ACHN (cell line): ENCODE data around the gene TEX2.
"Not testable (repeated sequence)": the region's sequence is repeated elsewhere in the genome, so short reads cannot be mapped to it uniquely, and the experiment has no call there.

Experiments
- DNase-seq: peaks from one replicate; pipeline ENCODE4 v3.0.0-alpha.2; 2015
- in situ Hi-C: cut with HindIII; loops from 2 replicates; pipeline ENCODE4 v1.10.0; 2017; ENCODE audit warnings: low sequenced_read_pairs, low pct_ligation_motif_present, low pct_unique_long_range_greater_than_20kb

TEX2 gene

GRCh38 chr17:64223931-64224629 is 39.0 kb downstream of the TEX2 start:
- DNase-seq = no peak
- in situ Hi-C loops = no loop called here

DNA sequence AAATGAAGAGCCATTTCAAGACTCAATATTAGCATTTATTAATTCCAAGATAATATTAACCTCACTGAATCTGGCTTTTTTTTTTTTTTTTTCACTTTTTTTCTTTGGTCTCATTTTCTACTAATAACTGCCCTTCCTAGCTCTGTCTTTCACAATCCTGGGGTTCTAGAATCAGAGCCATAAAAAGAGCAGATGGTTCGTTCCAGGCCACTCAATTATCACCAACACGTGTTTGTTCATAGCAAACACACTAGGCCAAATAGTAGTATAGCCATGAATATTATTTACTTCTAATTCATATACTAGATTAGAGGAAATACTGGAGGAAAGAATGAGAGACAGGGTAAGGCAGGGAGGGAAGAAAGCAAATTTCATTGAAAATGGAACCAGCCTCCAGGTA is 39.8 kb downstream of the TEX2 start:
- in situ Hi-C loops = no loop called here

GRCh38 chr17:64221679-64222078 is 41.4 kb downstream of the TEX2 start:
- DNase-seq = no peak
- in situ Hi-C loops = no loop called here

More for the DNA sequence above, 39.8 kb downstream of the TEX2 start:
- DNase-seq = no peak

GRCh38 chr17:64220604-64221003 is 42.5 kb downstream of the TEX2 start:
- in situ Hi-C loops, DNase-seq: not testable (repeated sequence)

GRCh38 chr17:64219571-64219970 is 43.5 kb downstream of the TEX2 start:
- in situ Hi-C loops = no loop called here
- no peak for DNase-seq

- DNase-seq = no peak
- in situ Hi-C loops = no loop called here
Observed at GRCh38 chr17:64218066-64218465, 45.0 kb downstream of the TEX2 start.

DNA sequence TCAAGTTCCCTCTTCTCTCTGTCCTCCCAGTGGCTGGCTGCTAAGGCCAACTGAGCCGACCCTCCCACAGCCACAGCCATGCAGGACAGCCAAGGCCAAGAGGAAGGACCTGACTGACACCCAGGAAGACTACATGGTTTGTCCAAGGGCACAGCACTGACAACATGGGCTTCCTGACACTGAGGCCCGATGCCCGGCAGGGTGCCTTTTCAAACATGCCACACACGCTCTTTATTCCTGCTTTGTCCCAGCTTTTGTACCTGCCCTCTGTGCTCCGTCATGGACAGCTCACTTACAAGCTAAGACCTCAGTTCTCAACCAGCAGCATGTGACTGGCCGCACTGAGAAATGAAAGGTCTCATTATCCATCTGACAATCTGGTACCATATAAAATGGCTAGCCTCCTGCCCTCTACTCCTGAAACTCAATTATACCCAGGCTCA is 45.8 kb downstream of the TEX2 start:
- DNase-seq = no peak

DNA sequence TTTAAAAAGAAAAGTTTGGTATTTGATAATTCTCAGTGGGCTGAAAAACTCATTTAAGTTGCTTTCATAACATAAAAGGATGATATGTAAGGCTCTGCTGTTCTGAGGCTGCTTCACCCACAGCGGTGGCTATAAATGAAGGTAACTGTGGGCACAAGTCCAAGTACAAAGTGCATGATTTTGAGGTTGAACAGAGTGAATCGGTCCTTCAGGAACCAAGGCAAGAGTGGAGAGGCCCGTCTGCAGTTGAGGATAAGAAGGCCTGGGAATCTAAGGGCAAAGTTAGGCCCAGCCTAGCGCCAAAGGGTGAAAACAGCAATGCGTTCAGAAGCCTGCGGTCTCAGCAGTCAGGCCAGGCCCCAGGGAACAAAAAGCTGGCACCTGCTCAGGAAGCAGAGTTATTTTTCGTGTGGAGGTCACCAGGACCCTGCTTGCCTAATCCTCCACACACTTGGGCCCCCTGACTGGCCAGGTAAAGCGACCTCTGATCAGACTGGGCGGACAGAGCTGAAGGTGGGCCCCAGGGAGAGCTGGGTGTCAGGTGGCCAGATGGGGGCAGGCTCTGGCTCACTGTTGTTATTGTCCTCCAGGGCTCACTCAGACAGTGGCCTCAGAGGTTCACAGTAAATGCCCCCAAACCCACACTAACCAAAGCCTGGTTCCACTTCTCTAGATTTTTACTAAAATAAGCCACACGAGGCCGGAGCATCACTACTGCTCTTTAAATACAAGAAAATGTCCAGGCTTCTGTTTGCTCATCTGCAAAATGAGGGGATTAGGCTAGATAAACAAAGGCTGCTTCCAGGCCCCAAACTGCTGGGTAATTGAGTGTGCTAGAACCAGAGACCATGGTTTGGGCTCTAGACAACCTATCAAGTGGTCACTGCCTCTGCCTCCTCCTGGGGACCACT is 46.5 kb downstream of the TEX2 start:
- DNase-seq = no peak

More for the DNA sequence above, 45.8 kb downstream of the TEX2 start:
- in situ Hi-C loops = no loop called here

DNA sequence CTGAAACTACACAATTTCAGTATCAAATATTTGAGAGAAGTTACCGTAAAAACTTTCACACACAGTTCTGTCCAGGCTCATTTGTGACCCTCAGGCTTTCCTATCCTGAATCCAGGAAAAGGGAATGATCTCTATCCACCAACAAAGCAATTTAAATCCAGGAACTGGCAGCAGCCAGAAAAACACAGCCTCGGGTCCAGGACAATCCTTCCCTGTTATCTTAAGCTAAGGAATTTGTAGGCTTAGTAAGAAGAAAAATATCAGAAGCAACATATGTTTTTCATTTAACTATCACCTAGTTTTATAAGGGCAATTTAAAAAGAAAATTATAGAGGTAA is 47.1 kb downstream of the TEX2 start:
- no peak for DNase-seq
- in situ Hi-C loops = no loop called here

More for the DNA sequence above, 46.5 kb downstream of the TEX2 start:
- in situ Hi-C loops = no loop called here

DNA sequence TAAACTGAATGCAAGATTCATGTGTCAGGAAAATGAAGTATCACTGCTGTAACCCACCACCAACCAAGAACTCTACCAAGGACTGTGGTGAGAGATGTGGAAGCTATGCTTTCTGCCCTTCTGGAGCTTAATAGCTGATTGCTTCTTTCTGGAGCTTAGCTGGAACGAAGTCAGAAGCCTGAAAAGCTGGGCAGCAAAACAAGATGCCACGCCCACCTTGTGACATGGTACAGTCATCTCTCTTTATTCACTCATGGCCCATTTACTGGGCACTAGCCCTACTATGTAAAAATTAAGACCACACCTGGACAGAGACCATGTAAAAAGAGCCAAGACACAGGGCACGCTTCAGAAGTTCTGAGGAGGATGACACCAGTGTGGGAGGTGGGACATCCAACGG is 48.1 kb downstream of the TEX2 start:
- in situ Hi-C loops = no loop called here
- no peak for DNase-seq

- DNase-seq = peak; percentile 42
- in situ Hi-C loops = no loop called here
Observed at GRCh38 chr17:64213995-64214811, 48.9 kb downstream of the TEX2 start.

GRCh38 chr17:64212122-64212521 is 50.9 kb downstream of the TEX2 start:
- in situ Hi-C loops = no loop called here
- DNase-seq = no peak

- DNase-seq = peak; percentile 31
- in situ Hi-C loops = no loop called here
Observed at GRCh38 chr17:64209983-64210382, 53.1 kb downstream of the TEX2 start.

- in situ Hi-C loops = no loop called here
- DNase-seq = no peak
Observed at GRCh38 chr17:64209356-64209941, 53.6 kb downstream of the TEX2 start.

- DNase-seq, in situ Hi-C loops: not testable (repeated sequence)
Observed at GRCh38 chr17:64208656-64209055, 54.4 kb downstream of the TEX2 start.

GRCh38 chr17:64205804-64206203 is 57.3 kb downstream of the TEX2 start:
- in situ Hi-C loops = no loop called here
- DNase-seq = no peak

DNA sequence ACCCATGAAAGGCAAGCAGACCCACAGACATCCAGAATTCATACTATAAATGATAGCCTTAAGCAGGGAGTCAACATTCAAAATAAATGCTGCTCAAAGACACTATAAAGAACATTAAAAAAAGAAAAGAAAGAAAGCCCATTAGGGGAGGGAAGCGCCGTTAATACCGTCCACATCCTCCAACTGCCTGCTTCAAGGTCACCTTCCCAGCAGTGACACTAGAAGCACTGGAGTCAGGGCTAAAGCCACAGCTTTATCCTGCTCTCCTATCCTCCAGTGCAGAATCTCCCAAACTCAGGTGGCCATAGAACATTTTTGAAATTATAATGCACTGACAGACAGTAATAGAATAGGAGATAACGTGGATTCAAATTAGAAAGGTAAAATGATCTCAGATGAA is 59.4 kb downstream of the TEX2 start:
- no peak for DNase-seq
- in situ Hi-C loops = no loop called here

GRCh38 chr17:64202683-64203344 is 60.2 kb downstream of the TEX2 start:
- DNase-seq = no peak
- in situ Hi-C loops = no loop called here
